ENCODE measurements around the gene CACNA1C. TPM values are rescaled to one million over a fixed set of nuclear protein-coding genes. Genes with fewer than 3 reads are reported as not detected.

Gene CACNA1C
- total RNA-seq, 2 donors from 2014 or later: 8.1 to 18.2 TPM

DNA sequence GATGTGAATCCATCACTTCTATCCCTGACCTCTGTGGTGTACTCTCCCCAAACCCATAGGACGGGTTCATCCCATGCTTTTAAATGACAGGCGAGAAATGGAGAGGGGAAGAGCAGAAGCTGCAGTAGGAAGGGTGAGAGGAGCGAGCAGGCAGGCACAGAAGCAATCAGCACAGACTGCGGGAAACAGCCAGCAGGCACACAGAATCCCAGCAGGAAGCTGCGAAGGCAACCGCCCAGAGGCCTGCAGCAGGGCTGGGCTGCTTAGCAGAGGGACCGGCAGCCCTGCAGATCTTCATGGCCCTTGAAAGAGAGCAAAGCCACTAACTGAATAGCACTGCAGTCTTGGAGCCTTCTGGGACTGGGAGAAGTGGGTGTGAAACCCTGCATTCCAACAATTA, 455.0 kb downstream of the CACNA1C start:
- TF ChIP-seq POLR2A (IDR thresholded peaks at IDR 0.05): no peak
- TF ChIP-seq, protein P1, sequence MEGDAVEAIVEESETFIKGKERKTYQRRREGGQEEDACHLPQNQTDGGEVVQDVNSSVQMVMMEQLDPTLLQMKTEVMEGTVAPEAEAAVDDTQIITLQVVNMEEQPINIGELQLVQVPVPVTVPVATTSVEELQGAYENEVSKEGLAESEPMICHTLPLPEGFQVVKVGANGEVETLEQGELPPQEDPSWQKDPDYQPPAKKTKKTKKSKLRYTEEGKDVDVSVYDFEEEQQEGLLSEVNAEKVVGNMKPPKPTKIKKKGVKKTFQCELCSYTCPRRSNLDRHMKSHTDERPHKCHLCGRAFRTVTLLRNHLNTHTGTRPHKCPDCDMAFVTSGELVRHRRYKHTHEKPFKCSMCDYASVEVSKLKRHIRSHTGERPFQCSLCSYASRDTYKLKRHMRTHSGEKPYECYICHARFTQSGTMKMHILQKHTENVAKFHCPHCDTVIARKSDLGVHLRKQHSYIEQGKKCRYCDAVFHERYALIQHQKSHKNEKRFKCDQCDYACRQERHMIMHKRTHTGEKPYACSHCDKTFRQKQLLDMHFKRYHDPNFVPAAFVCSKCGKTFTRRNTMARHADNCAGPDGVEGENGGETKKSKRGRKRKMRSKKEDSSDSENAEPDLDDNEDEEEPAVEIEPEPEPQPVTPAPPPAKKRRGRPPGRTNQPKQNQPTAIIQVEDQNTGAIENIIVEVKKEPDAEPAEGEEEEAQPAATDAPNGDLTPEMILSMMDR (IDR thresholded peaks at IDR 0.05): no peak
- TF ChIP-seq POLR2AphosphoS5 (IDR thresholded peaks at IDR 0.05): no peak
- no peaks in the 10 kb centered on the region for H3K36me3 ChIP-seq

DNA sequence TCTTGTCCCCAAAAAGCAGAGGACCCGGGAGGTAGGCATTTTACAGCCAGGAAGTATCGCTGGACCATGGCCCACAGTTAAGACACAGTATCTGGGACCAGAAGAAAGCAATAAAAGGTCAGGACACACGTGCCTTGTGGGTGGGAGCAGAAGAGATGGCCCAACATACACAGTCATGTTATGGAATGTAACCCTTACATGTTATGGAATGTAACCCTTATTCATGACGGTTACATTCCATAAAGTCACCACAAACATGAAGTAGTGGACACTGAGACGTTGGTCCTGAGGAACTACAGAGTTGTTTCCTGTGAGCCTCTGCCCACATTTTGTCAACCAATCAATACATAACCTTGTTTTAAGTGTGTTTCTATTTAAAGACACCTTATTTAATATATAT, 456.4 kb downstream of the CACNA1C start:
- DNase-seq (ENCODE audit: low spot score): no peak
- Histone ChIP-seq H3K27ac (no peak overlapping the region), H3K4me3 (no peak overlapping the region), H3K27me3 (replicated peaks; ENCODE audit: insufficient read depth) (no peaks in the 10 kb centered on the region), H3K9me3 (no peaks in the 10 kb centered on the region), H3K4me1 (replicated peaks) (no peaks in the 10 kb centered on the region), H3K36me3 (no peaks in the 10 kb centered on the region)
- 82% methylated on average over 5 of the region's 5 CpGs for whole genome bisulfite sequencing
- TF ChIP-seq, protein P1 (IDR thresholded peaks at IDR 0.05): no peak
- TF ChIP-seq POLR2A (IDR thresholded peaks at IDR 0.05) (no peak), POLR2AphosphoS5 (IDR thresholded peaks at IDR 0.05) (no peak)
- intact Hi-C loops (cut with DNase I): no loop called here

More for the DNA sequence above, 455.0 kb downstream of the CACNA1C start:
- no peak overlapping the region for H3K27ac ChIP-seq
- H3K4me1 ChIP-seq (replicated peaks): no peaks in the 10 kb centered on the region
- WGBS: 67% methylated on average over 7 of the region's 7 CpGs
- H3K9me3 ChIP-seq: no peaks in the 10 kb centered on the region
- intact Hi-C loops (cut with DNase I): no loop called here
- no peaks in the 10 kb centered on the region for H3K27me3 ChIP-seq (replicated peaks; ENCODE audit: insufficient read depth)
- no peak overlapping the region for H3K4me3 ChIP-seq
- DNase-seq (ENCODE audit: low spot score): no peak

DNA sequence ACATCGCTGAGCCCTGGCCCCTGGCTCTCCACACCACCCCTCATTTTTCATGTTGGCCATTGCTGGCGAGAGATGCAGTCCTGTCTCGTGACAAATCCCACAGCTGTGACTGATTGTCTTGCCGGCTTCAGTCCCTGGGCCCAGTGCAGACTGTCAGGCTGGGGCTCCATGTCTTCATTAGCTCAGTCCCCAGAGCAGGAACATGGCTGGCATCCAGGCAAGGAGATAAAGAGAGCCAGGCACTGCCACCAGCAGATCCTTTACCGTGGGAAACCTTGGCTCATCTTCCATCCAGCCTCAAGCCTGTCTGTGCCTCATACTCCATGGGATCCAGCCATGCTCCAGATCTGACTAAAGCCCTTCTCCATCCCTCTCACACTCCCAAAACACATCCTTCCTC, 457.3 kb downstream of the CACNA1C start:
- no peaks in the 10 kb centered on the region for H3K27me3 ChIP-seq (replicated peaks; ENCODE audit: insufficient read depth)
- no peak overlapping the region for H3K4me3 ChIP-seq
- H3K4me1 ChIP-seq (replicated peaks): no peaks in the 10 kb centered on the region
- no peaks in the 10 kb centered on the region for H3K9me3 ChIP-seq
- DNase-seq (ENCODE audit: low spot score): no peak
- H3K36me3 ChIP-seq: no peaks in the 10 kb centered on the region
- TF ChIP-seq POLR2AphosphoS5 (IDR thresholded peaks at IDR 0.05) (no peak), POLR2A (IDR thresholded peaks at IDR 0.05) (no peak)
- TF ChIP-seq, protein P1 (IDR thresholded peaks at IDR 0.05): no peak
- intact Hi-C loops (cut with DNase I): no loop called here
- 91% methylated on average over 5 of the region's 5 CpGs for WGBS
- no peak overlapping the region for H3K27ac ChIP-seq

DNA sequence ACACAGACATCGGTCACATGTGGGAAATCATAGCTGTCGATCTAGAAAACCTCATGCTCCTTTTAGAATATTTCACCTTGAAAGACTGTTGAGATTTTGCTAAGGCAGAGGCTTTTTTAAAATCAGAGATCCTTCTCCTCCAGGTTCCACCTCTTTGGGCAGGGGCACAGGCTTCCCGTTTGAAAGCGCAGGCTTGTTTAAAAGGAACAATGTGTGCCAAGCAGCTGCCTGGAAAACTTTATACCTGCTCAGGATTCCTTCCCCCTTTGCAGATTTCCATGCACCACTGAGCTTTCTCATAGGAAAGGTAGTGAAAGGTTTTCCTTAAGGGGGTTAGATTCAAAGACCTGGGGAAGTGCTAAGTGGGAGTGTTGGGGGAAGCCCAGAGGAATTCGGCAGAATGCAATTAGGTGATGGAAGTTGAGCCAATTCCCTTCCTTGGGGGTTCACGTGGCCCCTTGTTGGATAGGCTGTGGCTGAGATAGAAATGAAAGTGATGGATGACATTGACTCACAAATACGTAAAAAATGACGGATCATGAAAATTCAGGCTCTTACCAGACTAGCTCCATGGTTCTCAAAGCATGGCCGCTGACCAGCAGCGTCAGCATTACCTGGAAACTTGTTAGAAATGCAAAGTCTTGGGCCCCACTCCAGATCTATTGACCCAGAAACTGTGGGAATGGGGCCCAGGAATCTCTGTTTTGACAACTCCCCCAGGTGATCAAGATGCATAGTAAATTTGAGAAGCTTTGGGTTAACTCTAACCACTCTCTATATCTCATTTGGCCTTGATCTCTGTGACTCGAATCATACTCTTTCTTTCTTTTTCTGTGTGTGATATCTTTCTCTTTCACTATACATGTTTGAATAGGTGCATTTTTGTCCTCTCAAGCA, 460.6 kb downstream of the CACNA1C start:
- Histone ChIP-seq H3K36me3 (no peaks in the 10 kb centered on the region), H3K4me3 (no peak overlapping the region), H3K9me3 (no peaks in the 10 kb centered on the region), H3K27ac (no peak overlapping the region), H3K4me1 (replicated peaks) (no peaks in the 10 kb centered on the region), H3K27me3 (replicated peaks; ENCODE audit: insufficient read depth) (no peaks in the 10 kb centered on the region)
- TF ChIP-seq POLR2A (IDR thresholded peaks at IDR 0.05) (no peak), POLR2AphosphoS5 (IDR thresholded peaks at IDR 0.05) (no peak)
- TF ChIP-seq, protein P1 (IDR thresholded peaks at IDR 0.05): no peak
- WGBS: 66% methylated on average over 11 of the region's 11 CpGs
- DNase-seq (ENCODE audit: low spot score): no peak
- intact Hi-C loops (cut with DNase I): no loop called here

DNA sequence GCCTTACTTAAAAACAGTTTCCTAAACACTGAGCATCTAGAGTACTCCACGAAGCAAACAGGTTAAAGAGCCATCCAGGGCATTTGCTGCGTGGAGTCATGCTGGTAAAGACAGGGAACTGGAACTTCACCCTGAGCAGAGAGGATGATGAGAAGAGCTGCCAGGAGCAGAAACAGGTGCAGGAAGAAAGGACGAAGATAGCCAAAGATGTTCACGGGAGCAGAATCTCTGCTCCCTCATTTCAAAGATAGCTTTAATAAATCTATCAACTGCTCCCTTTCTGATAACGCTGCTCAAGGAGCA, 461.2 kb downstream of the CACNA1C start:
- H3K36me3 ChIP-seq: no peaks in the 10 kb centered on the region
- 86% methylated on average over 5 of the region's 5 CpGs for WGBS

More for the DNA sequence above, 461.2 kb downstream of the CACNA1C start:
- Histone ChIP-seq H3K9me3 (no peaks in the 10 kb centered on the region), H3K27ac (no peak overlapping the region), H3K4me3 (no peak overlapping the region), H3K27me3 (replicated peaks; ENCODE audit: insufficient read depth) (no peaks in the 10 kb centered on the region), H3K4me1 (replicated peaks) (no peaks in the 10 kb centered on the region)
- intact Hi-C loops (cut with DNase I): no loop called here
- TF ChIP-seq, protein P1 (IDR thresholded peaks at IDR 0.05): no peak
- TF ChIP-seq POLR2AphosphoS5 (IDR thresholded peaks at IDR 0.05) (no peak), POLR2A (IDR thresholded peaks at IDR 0.05) (no peak)
- no peak for DNase-seq (ENCODE audit: low spot score)
